Measurements from ENCODE around the gene CCDC188.

The CCDC188 gene

DNA sequence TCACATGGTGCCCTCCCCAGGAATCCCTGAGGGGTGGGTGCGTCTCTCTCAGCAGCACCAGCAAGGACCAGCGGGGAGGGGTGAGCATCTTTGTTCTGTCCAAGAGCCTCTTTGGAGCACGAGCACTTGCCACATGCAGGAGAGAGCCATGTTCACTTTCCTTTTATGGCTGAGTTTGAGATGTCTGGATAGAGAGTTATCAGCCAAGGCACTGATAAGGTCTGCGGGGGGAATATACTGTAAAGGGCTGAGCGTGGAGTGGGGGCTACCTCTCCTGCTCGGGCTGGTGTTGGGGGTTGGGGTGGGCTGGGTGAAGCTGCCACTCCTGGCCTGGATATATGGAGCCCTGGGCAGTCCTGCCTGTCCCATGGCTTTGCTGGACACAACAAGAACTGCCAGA, 34.9 kb upstream of the CCDC188 start:
- DNase-seq (ENCODE audit: low read depth in 2 of 2): no peak

DNA sequence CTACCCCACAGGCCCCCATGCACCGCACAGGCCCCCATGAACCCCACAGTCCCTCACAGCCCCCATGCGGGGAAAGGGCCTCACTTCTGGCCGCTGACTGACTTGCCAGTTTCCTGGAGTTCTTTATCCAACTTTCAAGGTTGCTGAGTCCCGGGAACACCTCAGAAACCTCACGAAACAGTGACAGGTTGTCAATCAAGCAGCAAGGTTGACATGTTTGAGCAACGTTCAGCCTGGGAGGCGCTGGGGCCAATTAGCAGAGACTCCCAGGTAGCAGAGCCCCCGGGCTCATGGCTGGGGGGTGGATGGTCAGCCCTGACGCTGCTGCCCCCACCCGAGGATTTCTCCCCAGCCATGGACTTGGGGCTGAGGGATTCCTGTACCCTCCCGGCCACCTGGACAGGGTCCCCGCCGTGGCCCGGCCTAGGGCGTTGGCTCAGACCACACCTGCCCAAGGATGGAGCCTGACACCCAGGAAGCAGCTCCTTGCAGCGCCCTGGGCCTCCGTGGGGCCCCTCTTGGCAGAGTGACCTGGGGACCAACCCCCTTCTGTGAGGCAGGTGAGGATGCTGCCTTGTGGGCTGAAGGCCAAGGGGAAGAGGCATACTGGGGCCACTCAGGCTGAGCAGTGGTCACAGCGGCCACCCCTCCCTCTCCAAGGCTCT, 33.8 kb upstream of the CCDC188 start:
- DNase-seq (ENCODE audit: low read depth in 2 of 2): no peak

DNA sequence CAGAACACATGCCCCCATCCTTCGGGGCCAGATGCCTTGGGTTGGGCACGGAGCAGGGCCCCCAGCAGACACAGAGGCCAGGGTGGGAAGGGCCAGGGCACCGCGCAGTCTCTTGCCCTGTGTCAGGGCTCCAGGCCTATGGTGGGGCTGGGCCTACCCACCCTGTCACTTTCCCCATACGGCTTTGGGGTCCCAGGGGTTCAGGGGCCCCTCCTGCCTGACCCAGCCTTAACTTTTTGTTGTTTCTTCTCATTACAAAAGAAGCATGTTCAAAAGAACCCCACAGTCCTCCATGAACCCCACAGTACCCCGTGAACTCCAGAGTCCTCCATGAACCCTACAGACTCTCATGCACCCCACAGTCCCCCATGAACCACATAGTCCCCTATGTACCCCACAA, 33.0 kb upstream of the CCDC188 start:
- DNase-seq (ENCODE audit: low read depth in 2 of 2): no peak

DNA sequence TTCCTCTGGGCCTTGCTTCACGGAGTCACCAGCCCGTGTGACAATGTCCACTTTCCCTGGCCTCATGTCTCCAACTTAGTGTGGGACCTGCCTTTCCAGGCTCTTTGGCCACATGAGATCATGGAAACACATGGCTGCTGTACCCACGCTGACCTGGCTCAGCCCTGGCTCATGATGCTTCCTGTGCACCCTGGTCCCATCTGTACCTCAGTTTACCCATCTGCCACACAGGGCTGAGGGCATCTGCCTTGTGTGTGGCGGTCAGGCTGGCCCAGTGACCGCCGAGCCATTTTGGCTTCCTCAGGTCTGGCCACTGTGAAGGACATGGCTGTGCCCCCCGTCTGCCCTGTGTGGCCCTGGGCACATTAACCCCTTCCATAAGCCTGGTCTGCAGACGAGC, 32.2 kb upstream of the CCDC188 start:
- DNase-seq (ENCODE audit: low read depth in 2 of 2): no peak

DNA sequence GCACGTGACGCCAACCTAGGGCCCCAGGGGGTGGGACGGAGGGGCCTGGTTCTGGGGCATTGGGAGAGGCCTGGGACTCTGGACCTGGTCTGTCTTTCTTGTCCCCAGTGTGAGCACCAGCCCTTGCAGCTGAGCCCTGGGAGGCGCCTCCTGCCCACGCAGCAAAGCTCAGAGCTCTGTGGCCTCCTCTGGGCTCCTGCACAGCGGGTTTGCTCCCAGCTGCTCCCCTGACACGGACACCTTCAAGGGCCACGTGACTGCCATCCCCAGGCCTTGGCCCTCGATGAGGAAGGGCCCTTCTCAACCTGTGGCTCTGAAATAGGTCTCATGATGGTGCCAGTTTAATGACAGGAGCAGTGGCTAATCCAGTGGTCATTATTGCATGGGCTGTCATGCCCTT, 31.5 kb upstream of the CCDC188 start:
- DNase-seq (ENCODE audit: low read depth in 2 of 2): no peak

DNA sequence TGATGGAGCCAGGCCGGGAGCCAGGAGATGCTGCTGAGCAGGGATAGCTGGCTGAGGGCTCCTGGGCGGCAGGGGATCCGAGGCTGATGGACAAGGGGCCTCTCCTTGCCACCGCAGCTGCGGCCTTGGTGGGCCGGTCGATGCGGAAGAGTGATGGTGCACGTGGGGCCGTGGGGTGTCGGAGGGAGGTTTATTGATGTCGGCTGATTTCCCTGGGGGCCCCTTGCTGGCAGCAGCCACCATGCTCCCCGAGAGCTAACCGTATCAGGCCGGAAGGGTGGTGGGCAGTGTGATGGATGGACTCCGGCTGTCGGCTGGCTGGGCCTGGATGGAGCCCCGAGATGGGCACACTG, 31.0 kb upstream of the CCDC188 start:
- DNase-seq (ENCODE audit: low read depth in 2 of 2): no peak

DNA sequence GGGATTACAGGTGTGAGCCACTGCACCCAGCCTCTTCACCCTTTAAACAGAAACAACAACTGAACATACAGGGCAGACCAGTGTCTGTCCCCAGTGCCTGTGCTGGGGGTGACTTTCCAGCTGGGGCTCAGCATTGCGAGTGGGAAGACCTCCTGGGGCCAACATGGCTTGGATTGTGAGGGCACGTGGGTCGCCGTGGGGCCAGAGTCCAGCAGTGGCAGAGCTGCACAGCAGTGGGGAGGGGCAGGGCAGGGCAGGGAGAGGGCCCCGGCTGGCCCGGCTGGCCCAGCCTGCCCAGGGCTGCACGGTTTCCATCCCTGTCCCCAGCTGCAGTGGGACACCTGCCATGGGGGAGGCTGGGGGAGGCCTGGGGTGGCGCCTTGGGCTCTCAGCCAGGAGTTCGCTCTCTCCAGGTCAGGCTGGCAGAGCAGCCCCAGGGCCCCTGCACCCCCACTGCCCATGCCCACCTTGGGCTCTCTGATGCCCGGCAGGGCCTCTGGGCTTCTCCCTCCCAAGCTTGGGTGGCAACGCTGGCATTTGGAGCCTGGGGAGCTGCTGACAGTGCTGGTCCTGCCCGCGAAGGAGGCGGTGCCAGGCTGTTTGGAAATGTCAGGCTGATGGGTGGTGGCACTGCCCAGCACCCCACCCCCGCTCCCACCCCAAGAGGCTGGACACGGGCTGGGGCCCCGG, 30.5 kb upstream of the CCDC188 start:
- DNase-seq (ENCODE audit: low read depth in 2 of 2): no peak

DNA sequence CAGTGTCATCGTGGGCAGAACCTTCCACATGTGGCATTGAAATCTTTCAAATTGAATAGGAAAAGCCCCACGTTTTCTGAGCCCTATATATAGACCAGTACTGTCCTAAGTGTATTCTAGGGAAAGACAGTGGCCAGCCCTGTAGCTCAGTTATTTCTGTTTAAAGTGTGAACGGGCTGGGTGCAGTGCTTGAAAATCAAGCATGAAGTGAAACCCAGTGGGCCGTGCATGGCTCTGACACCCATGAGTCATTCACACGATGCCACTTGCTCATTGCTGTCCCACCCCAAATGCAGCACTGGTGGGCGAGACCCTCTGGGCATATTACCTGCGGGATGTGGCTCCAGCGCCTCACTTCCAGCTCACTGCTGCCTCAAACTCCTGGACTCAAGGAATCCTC, 29.8 kb upstream of the CCDC188 start:
- DNase-seq (ENCODE audit: low read depth in 2 of 2): no peak

DNA sequence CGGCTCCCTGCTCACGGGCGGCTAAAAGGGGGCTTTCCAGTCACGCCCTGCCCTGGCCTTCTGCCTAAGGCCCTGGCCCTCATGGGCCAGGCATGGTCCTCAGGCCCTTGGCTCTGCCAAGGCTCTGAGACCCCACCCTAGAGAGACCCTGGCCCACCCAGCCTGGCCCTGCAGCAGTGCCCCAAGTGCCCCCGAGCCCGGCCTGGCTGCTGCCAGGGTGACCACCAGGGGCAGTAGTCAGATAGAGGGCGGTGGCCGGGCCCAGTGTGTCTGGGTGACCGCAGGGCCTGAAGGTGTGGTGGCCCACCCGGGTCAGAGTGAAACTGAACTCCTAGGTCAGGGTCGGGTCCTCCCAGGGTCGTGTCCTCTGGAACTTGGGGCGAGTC, 29.4 kb upstream of the CCDC188 start:
- no peak for DNase-seq (ENCODE audit: low read depth in 2 of 2)

DNA sequence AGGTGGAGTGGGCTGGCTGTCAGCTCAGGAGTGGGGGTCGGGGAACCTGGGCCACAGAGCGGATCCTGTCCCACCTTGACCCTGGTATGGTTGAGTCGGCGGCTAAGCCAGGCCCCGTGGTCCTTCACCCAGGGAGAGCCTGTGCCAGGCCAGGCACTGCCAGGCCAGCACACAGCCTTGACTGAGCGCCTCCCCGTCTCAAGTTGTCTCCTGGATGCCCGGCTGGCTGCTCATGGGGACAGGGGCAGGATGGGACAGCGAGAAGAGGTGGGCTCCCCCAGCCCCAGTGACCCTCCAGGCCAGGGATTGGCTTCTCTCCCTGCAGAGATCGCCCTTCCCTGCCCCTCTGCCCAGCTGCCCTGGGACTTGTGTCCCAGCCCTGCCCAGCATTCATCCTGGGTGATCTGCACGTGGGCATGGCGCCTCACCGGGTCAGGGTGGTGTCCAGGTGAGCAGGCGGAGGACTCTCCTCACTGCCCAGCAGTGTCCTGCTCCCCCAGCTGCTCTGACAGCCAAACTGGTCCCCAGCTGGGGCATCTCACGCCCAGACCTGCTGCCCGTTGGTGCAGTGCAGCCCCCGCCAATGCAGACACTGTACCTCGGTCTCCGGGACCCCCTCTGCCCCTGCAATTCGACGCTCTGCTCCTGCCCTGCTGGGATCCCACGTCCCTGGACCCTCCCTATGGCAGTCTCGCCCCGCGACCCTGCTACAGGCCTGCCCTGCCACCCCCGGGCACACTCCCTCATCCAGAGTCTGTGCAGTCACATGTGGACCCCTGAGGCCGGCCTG, 28.8 kb upstream of the CCDC188 start:
- DNase-seq (ENCODE audit: low read depth in 2 of 2): no peak

DNA sequence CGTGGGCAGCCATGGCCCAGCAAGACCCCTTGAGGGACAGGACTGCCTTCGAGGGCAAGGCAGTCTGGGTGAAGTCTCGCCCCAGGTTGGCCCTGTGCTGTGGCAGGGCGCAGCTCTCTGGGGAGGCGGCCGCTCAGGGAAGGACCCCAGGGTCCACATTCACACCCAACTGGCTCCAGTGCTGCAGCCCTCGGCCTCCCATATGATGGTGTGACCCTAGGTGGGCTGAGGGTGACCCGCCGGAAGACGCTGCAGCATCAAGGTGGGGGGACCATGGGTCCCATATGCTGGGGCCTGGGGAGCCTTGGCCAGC, 28.0 kb upstream of the CCDC188 start:
- no peak for DNase-seq (ENCODE audit: low read depth in 2 of 2)

DNA sequence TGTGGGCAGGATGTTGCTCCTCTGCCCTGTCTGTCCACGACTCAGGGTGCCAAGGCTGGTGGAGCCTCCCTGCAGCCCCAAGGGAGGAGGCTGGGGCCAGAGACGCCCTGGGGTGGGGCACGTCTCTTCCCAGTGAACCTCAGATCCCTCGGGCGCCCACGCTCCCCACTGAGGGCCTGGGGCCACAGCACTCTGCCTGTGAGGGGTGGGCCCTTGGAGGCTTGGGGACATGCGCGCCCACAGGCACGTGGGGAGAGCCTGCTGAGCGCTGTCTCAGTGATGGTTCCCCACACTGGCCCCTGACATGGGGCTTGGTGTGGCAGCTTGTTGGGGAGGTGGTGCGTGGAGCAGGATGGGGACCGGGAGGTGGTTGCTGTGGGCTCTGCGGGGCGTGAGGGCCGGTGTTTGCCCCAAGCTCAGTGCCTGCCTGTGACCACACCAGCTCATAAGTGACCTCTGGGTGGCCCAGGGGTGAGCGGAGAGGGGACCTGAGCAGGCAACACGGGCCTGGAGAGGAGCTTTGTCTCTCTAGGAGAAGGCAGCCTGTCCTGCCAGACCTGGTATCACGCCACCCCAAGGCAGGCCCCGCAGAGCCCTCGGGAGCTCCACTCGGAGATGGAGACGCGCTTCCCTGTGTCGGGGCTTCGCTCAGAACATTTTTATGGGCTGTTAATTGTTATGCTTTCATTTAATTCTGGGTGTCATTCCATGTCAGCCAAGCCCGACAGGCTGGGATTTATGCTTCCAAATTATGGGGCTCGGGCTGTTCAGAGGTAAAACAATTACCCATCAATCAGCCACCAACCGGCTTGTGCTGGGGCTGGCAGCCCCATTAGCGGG, 27.4 kb upstream of the CCDC188 start:
- DNase-seq (ENCODE audit: low read depth in 2 of 2): no peak

DNA sequence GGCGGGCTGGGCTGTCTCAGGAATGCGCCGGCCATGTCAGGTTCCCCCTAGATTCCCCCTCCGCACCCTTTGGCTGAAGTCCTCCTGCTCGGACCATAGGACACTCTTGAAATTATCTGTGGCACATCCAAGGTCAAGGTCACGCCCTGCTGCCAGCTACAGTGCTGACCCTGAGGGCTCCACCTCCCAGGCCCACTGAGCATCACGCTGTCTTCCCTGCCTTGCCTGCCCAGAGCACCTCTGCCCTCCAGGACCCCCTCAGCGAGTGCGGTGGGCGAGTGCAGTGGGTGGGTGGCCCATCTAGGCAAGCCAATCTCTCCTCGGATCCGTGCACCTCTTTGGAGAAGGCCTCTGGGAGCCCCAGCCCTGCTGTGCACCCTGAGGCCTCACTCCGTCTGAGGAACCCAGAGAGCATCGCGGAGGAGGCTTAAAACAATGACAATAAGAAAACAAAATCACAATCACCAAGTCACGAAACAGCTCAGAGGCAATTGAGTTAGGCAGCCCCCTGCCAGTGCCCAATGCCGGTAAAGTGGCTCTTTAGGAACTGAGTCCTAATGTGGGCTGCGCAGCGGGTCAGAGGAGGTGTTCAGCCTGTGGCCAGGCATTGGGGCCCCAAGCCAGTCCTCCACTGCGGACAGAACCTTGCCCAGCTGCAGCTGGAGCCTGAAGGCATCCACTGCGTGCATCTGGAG, 26.5 kb upstream of the CCDC188 start:
- DNase-seq (ENCODE audit: low read depth in 2 of 2): no peak

DNA sequence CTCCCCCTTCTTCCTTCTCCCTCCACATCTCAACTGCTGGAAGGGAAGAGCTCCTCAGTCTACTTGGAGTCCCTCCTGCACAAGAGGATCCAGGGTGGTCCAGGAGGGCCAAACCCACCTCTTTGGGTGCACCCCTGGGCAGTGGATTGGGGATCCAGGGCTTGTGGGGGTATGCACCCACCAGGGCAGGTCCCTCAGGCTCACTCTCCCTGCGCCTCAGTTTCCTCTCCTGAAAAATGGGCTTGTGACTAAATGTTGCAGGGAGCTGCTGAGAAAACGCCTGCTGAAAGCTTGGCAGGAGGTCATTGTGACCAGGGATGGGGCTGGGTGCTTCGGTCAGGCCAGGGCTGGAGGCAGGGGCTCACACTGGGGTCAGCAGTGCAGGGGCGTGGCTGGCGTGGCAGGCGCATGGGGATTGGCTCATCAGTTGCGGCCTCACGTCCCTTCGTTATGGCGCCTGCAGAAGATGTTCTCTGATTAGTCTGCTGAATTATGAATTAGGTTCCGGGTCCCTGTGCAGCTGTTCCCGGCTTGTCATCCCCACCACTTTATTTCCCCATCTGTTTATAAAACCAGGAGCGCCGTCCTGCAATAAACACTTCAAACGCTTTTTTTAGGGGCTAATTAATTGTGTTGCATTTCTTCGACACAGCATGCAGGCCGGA, 25.7 kb upstream of the CCDC188 start:
- no peak for DNase-seq (ENCODE audit: low read depth in 2 of 2)

DNA sequence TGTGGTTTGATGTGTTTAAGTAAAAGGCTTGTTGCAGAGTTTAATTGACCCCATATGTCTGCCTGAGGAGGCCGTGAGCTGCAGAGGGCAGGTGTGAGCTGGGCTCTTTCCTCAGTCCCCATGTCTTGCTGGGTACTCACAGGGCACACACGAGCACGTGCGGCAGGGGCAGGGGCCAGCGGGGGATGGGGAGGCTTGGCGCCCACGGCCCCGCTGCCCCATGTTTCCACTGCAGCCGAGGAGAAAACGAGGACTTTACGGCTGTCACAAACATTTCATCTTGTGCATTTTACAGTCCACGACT, 24.7 kb upstream of the CCDC188 start:
- peak; percentile 36 to 44 for DNase-seq (ENCODE audit: low read depth in 2 of 2)

DNA sequence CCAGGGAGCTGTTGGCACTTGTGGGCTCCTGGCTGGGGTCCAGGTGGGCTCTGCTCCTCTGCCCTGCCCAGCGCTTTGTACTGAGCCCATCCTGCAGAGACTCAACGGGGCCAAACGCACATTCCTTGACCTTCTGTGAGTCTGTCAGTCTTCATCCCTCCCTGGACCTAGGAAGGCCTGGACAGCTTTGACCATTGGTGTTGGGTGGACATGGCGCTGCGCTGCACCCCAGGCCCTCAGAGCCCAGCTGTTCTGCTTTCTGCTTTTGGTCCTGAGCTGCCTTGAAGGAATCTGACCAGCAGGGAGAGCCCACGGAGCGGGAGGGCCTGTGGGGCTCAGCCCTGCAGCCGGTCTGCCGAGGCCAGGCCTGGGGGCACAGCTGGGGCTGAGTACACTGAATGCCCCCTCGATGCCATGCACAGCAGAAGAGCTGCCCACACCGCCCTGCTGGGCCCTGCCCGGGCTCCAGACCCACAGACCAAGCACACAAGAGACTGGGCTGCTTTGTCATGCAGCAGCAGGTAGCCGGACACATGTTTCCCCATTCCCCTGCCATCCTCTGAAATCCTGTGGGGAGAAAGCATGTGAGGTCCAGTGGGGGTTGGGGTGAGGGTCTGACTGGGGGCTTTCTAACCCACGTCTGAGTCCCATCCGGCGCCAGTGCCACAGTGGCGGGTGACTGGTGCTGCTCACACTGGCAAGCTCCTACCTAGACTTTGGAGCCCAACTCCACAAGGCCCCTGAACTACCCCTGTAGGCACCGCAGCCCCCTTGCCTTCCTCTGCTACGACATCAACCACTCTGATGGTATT, 24.1 kb upstream of the CCDC188 start:
- no peak for DNase-seq (ENCODE audit: low read depth in 2 of 2)

DNA sequence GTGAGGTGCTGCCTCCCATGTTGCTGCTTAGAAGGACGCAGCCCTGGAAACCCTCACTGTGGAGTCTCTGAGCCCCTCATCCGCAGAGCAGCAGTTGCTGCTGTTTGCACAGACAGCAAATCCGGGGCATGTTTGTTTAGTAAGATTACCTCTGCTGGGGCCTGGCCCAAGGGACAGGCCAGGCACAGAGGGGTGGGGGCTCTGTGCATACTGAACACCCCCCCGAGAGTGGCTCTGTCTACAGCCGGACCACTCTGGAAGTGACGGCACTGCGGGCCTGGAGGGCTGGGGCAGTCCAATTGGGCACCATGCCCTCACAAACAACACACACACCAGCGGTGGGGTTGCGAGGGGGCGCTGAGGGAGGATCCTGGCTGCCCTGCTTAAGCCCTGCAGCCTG, 22.9 kb upstream of the CCDC188 start:
- no peak for DNase-seq (ENCODE audit: low read depth in 2 of 2)

DNA sequence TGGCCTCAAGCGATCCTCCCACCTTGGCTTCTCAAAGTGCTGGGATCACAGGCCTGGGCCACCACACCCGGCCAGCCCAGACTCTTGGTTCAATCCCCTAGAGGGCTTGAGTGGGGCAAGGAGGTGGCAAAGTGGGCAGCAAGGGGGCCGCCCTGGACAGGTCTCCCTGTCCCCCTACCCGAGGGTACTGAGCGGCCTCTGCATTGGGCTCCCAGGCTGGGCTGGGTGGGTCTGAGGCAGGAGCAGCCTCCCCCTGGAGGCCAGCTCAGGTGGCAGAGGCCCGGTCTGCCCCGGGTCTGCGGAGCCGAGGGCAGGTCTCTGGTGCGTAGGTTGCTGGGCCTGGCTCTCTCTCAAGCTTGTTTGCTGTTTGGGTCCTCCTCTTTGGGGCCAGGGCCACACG, 22.4 kb upstream of the CCDC188 start:
- no peak for DNase-seq (ENCODE audit: low read depth in 2 of 2)

DNA sequence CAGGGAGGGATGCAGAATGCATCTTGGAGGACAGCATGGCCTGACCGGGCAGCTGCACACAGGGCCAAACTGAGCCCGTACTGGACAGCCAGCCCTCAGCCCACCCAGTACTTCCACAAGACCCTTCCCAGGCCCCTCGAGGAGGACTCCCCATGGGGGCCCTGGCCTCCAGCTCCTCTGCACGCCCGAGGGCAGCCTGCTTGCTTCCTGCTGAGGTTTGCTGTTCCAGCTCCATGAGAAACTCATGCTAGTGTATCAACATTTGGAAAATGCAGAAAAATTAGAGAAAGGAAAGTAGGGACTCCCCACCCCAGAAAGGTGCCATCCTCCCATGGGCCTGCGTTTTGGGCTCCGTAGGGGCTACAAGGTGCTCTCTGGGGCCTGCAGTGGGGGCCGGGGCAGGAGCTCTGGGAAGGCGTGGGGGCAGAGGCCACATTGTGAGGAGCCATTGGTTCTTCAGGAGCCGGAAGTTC, 21.3 kb upstream of the CCDC188 start:
- DNase-seq (ENCODE audit: low read depth in 2 of 2): no peak
